H9 (cell line): ENCODE measurements around the gene CXCL8. TPM values are rescaled to one million over a fixed set of nuclear protein-coding genes. Genes with fewer than 3 reads are reported as not detected.

Source experiments
- DNase-seq: peaks from one replicate; pipeline ENCODE4 v3.0.0-alpha.2; 2017
- H2AFZ ChIP-seq: one replicate; pipeline ENCODE4 v1.6.1; 2013; ENCODE audit warnings: mild to moderate bottlenecking, low read length, control low read depth, moderate library complexity
- H2AK5ac ChIP-seq: 2 replicates; pipeline ENCODE4 v1.6.1; 2013; ENCODE audit warnings: low read length, control low read depth, mixed read lengths; ENCODE audit not compliant: insufficient read length
- H2BK120ac ChIP-seq: one replicate; pipeline ENCODE4 v1.6.1; 2013; ENCODE audit warnings: low read depth, mild to moderate bottlenecking, low read length, control low read depth, inconsistent platforms; ENCODE audit not compliant: poor library complexity, severe bottlenecking
- H2BK12ac ChIP-seq: 2 replicates; pipeline ENCODE4 v1.6.1; 2013; ENCODE audit warnings: low read length, control low read depth, mixed read lengths, low read depth; ENCODE audit not compliant: insufficient read length
- H2BK15ac ChIP-seq: 2 replicates; pipeline ENCODE4 v1.6.1; 2013; ENCODE audit warnings: low read depth, low read length, control low read depth
- H2BK20ac ChIP-seq: one replicate; pipeline ENCODE4 v1.6.1; 2013; ENCODE audit warnings: low read depth, mild to moderate bottlenecking, low read length, control low read depth, inconsistent platforms; ENCODE audit not compliant: poor library complexity, severe bottlenecking
- H2BK5ac ChIP-seq: 2 replicates; pipeline ENCODE4 v1.6.1; 2013; ENCODE audit warnings: low read length, control low read depth, mixed read lengths; ENCODE audit not compliant: insufficient read length
- H3K14ac ChIP-seq: 2 replicates; pipeline ENCODE4 v1.6.1; 2013; ENCODE audit warnings: low read length, control low read depth; ENCODE audit not compliant: insufficient read depth
- H3K18ac ChIP-seq: 2 replicates; pipeline ENCODE4 v1.6.1; 2013; ENCODE audit warnings: low read depth, mild to moderate bottlenecking, mixed read lengths, low read length, control low read depth; ENCODE audit not compliant: insufficient read length
- H3K23ac ChIP-seq: 2 replicates; pipeline ENCODE4 v1.6.1; 2013; ENCODE audit warnings: low read length, control low read depth, mixed read lengths, low read depth; ENCODE audit not compliant: insufficient read length
- H3K23me2 ChIP-seq: 2 replicates; pipeline ENCODE4 v1.6.1; 2013; ENCODE audit warnings: low read depth, mild to moderate bottlenecking, mixed read lengths, low read length, control low read depth; ENCODE audit not compliant: insufficient read length, poor library complexity, severe bottlenecking
- H3K27ac ChIP-seq: 2 replicates; pipeline ENCODE4 v1.5.1; 2013; ENCODE audit warnings: low read length, control low read depth, mixed read lengths, low read depth; ENCODE audit not compliant: insufficient read length
- H3K27me3 ChIP-seq: 2 replicates; pipeline ENCODE4 v1.6.1; 2013; ENCODE audit warnings: low read length, control low read depth, inconsistent platforms; ENCODE audit not compliant: insufficient read depth
- H3K4ac ChIP-seq: 2 replicates; pipeline ENCODE4 v1.6.1; 2013; ENCODE audit warnings: low read depth, mild to moderate bottlenecking, control low read depth, inconsistent platforms, low read length, moderate library complexity
- H3K4me1 ChIP-seq: 2 replicates; pipeline ENCODE4 v1.6.1; 2013; ENCODE audit warnings: low read length, control low read depth, inconsistent platforms; ENCODE audit not compliant: insufficient read depth
- H3K4me2 ChIP-seq: 2 replicates; pipeline ENCODE4 v1.6.1; 2013; ENCODE audit warnings: low read length, control low read depth, mixed read lengths; ENCODE audit not compliant: insufficient read length, insufficient read depth
- H3K56ac ChIP-seq: 2 replicates; pipeline ENCODE4 v1.6.1; 2013; ENCODE audit warnings: low read depth, mild to moderate bottlenecking, mixed read lengths, low read length, control low read depth; ENCODE audit not compliant: insufficient read length
- H3K79me1 ChIP-seq: 2 replicates; pipeline ENCODE4 v1.6.1; 2013; ENCODE audit warnings: low read depth, mild to moderate bottlenecking, moderate library complexity, low read length, control low read depth, inconsistent platforms; ENCODE audit not compliant: insufficient read depth, poor library complexity, severe bottlenecking
- H3K79me2 ChIP-seq: 2 replicates; pipeline ENCODE4 v1.6.1; 2013; ENCODE audit warnings: low read length, control low read depth, inconsistent platforms; ENCODE audit not compliant: insufficient read depth
- H3K9ac ChIP-seq: 2 replicates; pipeline ENCODE4 v1.6.1; 2013; ENCODE audit warnings: low read length, control low read depth, mixed read lengths; ENCODE audit not compliant: insufficient read length; ENCODE audit errors: extremely low read depth
- H3K9me3 ChIP-seq: one replicate; pipeline ENCODE4 v1.6.1; 2013; ENCODE audit warnings: low read depth, low read length, inconsistent platforms; ENCODE audit not compliant: control insufficient read depth
- H3T11ph ChIP-seq: one replicate; pipeline ENCODE4 v1.6.1; 2013; ENCODE audit warnings: mild to moderate bottlenecking, low read length, control low read depth, inconsistent platforms
- H4K20me1 ChIP-seq: one replicate; pipeline ENCODE4 v1.6.1; 2013; ENCODE audit not compliant: control insufficient read depth, insufficient read length, insufficient read depth
- H4K5ac ChIP-seq: 2 replicates; pipeline ENCODE4 v1.6.1; 2013; ENCODE audit warnings: low read depth, mild to moderate bottlenecking, mixed read lengths, low read length, control low read depth; ENCODE audit not compliant: insufficient read length
- H4K8ac ChIP-seq: replicated peaks from 2 replicates; pipeline ENCODE4 v1.6.1; 2013; ENCODE audit warnings: low read length, control low read depth, mixed read lengths, low read depth; ENCODE audit not compliant: insufficient read length
- H4K91ac ChIP-seq: 2 replicates; pipeline ENCODE4 v1.6.1; 2013; ENCODE audit warnings: low read depth, mild to moderate bottlenecking, moderate library complexity, mixed read lengths, low read length, control low read depth; ENCODE audit not compliant: insufficient read length
- H3K27ac Mint-ChIP-seq, 3 experiments: 2 replicates in 2 of 3; 3 replicates in 1 of 3; pipeline ENCODE4 v1.8.0; 2020 to 2021; ENCODE audit warnings: mixed read lengths in 3 of 3, mild to moderate bottlenecking in 1 of 3, moderate library complexity in 1 of 3
- H3K27me3 Mint-ChIP-seq: 2 replicates; pipeline ENCODE4 v1.8.0; 2021; ENCODE audit warnings: low read depth, mild to moderate bottlenecking, moderate library complexity, mixed read lengths
- H3K36me3 Mint-ChIP-seq, 3 experiments: 2 replicates in 2 of 3; 3 replicates in 1 of 3; pipeline ENCODE4 v1.8.0; 2020 to 2021; ENCODE audit warnings: low read depth in 3 of 3, mixed read lengths in 3 of 3; ENCODE audit not compliant: insufficient read depth in 1 of 3
- H3K4me1 Mint-ChIP-seq, 2 experiments: 2 replicates each; pipeline ENCODE4 v1.8.0; 2020; ENCODE audit warnings: mixed read lengths in 2 of 2
- H3K4me3 Mint-ChIP-seq, 2 experiments: 2 replicates in 1 of 2; 3 replicates in 1 of 2; pipeline ENCODE4 v1.8.0; 2020 to 2021; ENCODE audit warnings: mild to moderate bottlenecking in 2 of 2, mixed read lengths in 2 of 2, moderate library complexity in 1 of 2
- H3K9me3 Mint-ChIP-seq, 2 experiments: 2 replicates in 1 of 2; 3 replicates in 1 of 2; pipeline ENCODE4 v1.8.0; 2020; ENCODE audit warnings: mild to moderate bottlenecking in 2 of 2, mixed read lengths in 2 of 2, moderate library complexity in 1 of 2
- CTCF ChIP-seq: fragments of 200-600 bp; sonication (generic); conservative IDR thresholded peaks from 3 replicates; pipeline ENCODE4 v1.8.0; 2021; ENCODE audit warnings: antibody characterized with exemption, mild to moderate bottlenecking
- WGBS: extraction: QIAGEN DNeasy Blood & Tissue Kit; methylation state at CpG from one replicate; pipeline ENCODE4 v1.1.7; 2013; ENCODE audit warnings: missing lambda C conversion rate, low lambda C conversion rate, mixed read lengths; ENCODE audit not compliant: insufficient read length; ENCODE audit errors: extremely low coverage; 5-methylcytosine and 5-hydroxymethylcytosine counted together
- total RNA-seq: library from RNA; stranded (reverse); gene quantifications from 2 replicates; pipeline ENCODE4 v1.2.1, GENCODE V29; 2021

CXCL8 gene
- total RNA-seq, 1 experiment from 2014 or later: not detected

DNA sequence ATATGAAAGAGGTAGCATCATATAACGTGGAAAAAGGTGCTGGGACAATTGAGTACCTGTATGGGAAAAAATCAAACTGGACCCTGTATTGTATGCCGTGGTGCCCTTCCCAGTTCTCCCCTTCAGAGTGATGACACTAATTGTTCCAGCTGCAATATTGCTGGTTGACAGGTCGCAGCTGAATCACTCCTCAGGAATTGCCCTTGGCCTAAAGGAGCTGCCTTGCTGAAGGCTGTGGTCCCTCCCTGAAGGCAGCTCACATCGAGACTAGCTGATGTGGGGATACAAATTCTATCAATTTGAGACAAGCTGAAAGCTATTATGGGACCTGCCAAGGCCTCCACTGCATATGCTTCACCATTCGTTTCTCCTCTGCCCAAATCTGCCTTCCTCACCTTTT, 39.3 kb upstream of the CXCL8 start:
- no peak overlapping the region for H3K4ac ChIP-seq
- no peak overlapping the region for H2AFZ ChIP-seq
- no peak overlapping the region for H3K27ac ChIP-seq
- no peak overlapping the region for H3K4me2 ChIP-seq
- Mint-ChIP-seq H3K4me3 (no peak overlapping the region), H3K36me3 (no peaks in the 10 kb centered on the region; a peak in 1 of 7 replicates), H3K4me1 (peaks cover 12 to 20% of the 10 kb centered on the region in 2 experiments), H3K27me3 (no peaks in the 10 kb centered on the region; the same call in 1 of the 2 replicates), H3K27ac (no peak overlapping the region), H3K9me3 (peaks cover 0 to 2% of the 10 kb centered on the region in 2 experiments; a peak in 1 of 5 replicates)
- no peak overlapping the region for H2BK20ac ChIP-seq
- H2BK15ac ChIP-seq: no peak overlapping the region
- no peak for TF ChIP-seq CTCF
- H4K20me1 ChIP-seq: no peaks in the 10 kb centered on the region
- no peaks in the 10 kb centered on the region for H3K79me1 ChIP-seq
- H3K14ac ChIP-seq: no peak overlapping the region
- H2BK5ac ChIP-seq: no peak overlapping the region
- no peak overlapping the region for H4K8ac ChIP-seq
- H2AK5ac ChIP-seq: no peak overlapping the region
- no peak overlapping the region for H2BK120ac ChIP-seq
- H3K4me1 ChIP-seq: peaks cover 7% of the 10 kb centered on the region; the same call in 1 of the 2 replicates
- no peak overlapping the region for H3K56ac ChIP-seq
- DNase-seq: no peak
- H3K9ac ChIP-seq: no peak overlapping the region
- H3K23ac ChIP-seq: no peak overlapping the region
- no peak overlapping the region for H4K5ac ChIP-seq
- no peak overlapping the region for H3K18ac ChIP-seq
- no peaks in the 10 kb centered on the region for H3K23me2 ChIP-seq
- no peak overlapping the region for H2BK12ac ChIP-seq
- H3K9me3 ChIP-seq: no peaks in the 10 kb centered on the region
- H3K27me3 ChIP-seq: no peaks in the 10 kb centered on the region
- no peak overlapping the region for H3T11ph ChIP-seq
- no peaks in the 10 kb centered on the region for H3K79me2 ChIP-seq
- no CpG with 5 or more reads among the region's 5 CpGs for WGBS
- no peak overlapping the region for H4K91ac ChIP-seq
